Hepatocyte (in vitro differentiated cells): ENCODE results near the gene CALD1. TPM values are rescaled to one million over a fixed set of nuclear protein-coding genes. Genes with fewer than 3 reads are reported as not detected.
A peak's percentile ranks its signal among the peaks of the same experiment; 100 is the strongest.

Source experiments
- DNase-seq: peaks from one replicate; pipeline ENCODE4 v3.0.0-alpha.2; 2016; ENCODE audit warnings: low spot score
- H2AFZ ChIP-seq: fragments of 200-600 bp; sonication (generic); 2 replicates; pipeline ENCODE4 v1.6.0; 2016; ENCODE audit warnings: antibody characterized with exemption, mild to moderate bottlenecking
- H3K27ac ChIP-seq: fragments of 200-600 bp; sonication (generic); 2 replicates; pipeline ENCODE4 v1.5.1; 2016; ENCODE audit warnings: mild to moderate bottlenecking
- H3K27me3 ChIP-seq: fragments of 200-600 bp; sonication (generic); 2 replicates; pipeline ENCODE4 v1.6.1; 2016
- H3K36me3 ChIP-seq: fragments of 200-600 bp; sonication (generic); replicated peaks from 2 replicates; pipeline ENCODE4 v1.5.1; 2016; ENCODE audit warnings: low read depth; ENCODE audit not compliant: insufficient read depth
- H3K4me1 ChIP-seq: fragments of 200-600 bp; sonication (generic); 2 replicates; pipeline ENCODE4 v1.5.1; 2016; ENCODE audit warnings: mild to moderate bottlenecking, moderate library complexity; ENCODE audit not compliant: insufficient read depth
- H3K4me2 ChIP-seq: fragments of 200-600 bp; sonication (generic); 2 replicates; pipeline ENCODE4 v1.6.0; 2016
- H3K4me3 ChIP-seq: fragments of 200-600 bp; sonication (generic); 2 replicates; pipeline ENCODE4 v1.5.1; 2016; ENCODE audit warnings: mild to moderate bottlenecking
- H3K79me2 ChIP-seq: fragments of 200-600 bp; sonication (generic); 2 replicates; pipeline ENCODE4 v1.6.0; 2017; ENCODE audit warnings: mild to moderate bottlenecking
- H3K9me2 ChIP-seq: fragments of 200-600 bp; sonication (generic); replicated peaks from 2 replicates; pipeline ENCODE4 v1.6.0; 2017; ENCODE audit warnings: mild to moderate bottlenecking; ENCODE audit not compliant: insufficient read depth
- H3K9me3 ChIP-seq: fragments of 200-600 bp; sonication (generic); 2 replicates; pipeline ENCODE4 v1.5.1; 2016; ENCODE audit warnings: low read depth, mild to moderate bottlenecking
- H4K20me1 ChIP-seq: fragments of 200-600 bp; sonication (generic); 2 replicates; pipeline ENCODE4 v1.6.0; 2016; ENCODE audit warnings: mild to moderate bottlenecking; ENCODE audit not compliant: insufficient read depth, poor library complexity, severe bottlenecking
- EZH2 ChIP-seq: fragments of 200-600 bp; sonication (generic); IDR thresholded peaks from 2 replicates; pipeline ENCODE4 v1.6.1; 2016; ENCODE audit warnings: antibody characterized with exemption, mild to moderate bottlenecking, borderline replicate concordance
- EZH2phosphoT487 ChIP-seq: fragments of 200-600 bp; sonication (generic); IDR thresholded peaks from one replicate; pipeline ENCODE4 v1.6.1; 2018; ENCODE audit warnings: antibody characterized with exemption, mild to moderate bottlenecking, low read depth, moderate library complexity; ENCODE audit not compliant: unreplicated experiment, severe bottlenecking
- WGBS: methylation state at CpG from one replicate; pipeline ENCODE4 v1.1.6; 2016; ENCODE audit warnings: low lambda C conversion rate; ENCODE audit errors: missing lambda C conversion rate; 5-methylcytosine and 5-hydroxymethylcytosine counted together
- polyA plus RNA-seq: library from polyadenylated mRNA; unstranded; fragments of >200 nt; fragmentation: Nextera tagmentation; extraction: Ambion mirVana; gene quantifications from 2 replicates; pipeline ENCODE4 v1.2.1, GENCODE V29; 2016
- total RNA-seq: library from RNA; depleted of rRNA; stranded (reverse); fragments of >200 nt; gene quantifications from 2 replicates; pipeline ENCODE4 v1.2.3, GENCODE V29; 2014
- TF ChIP-seq, protein P1 (sequence below): fragments of 200-600 bp; sonication (generic); IDR thresholded peaks from 2 replicates; pipeline ENCODE4 v1.5.1; 2016; ENCODE audit warnings: antibody characterized with exemption, mild to moderate bottlenecking; ENCODE audit not compliant: poor library complexity

CALD1 gene
- total and polyA plus RNA-seq, 2 experiments from 2014 or later = 207 to 333 TPM

DNA sequence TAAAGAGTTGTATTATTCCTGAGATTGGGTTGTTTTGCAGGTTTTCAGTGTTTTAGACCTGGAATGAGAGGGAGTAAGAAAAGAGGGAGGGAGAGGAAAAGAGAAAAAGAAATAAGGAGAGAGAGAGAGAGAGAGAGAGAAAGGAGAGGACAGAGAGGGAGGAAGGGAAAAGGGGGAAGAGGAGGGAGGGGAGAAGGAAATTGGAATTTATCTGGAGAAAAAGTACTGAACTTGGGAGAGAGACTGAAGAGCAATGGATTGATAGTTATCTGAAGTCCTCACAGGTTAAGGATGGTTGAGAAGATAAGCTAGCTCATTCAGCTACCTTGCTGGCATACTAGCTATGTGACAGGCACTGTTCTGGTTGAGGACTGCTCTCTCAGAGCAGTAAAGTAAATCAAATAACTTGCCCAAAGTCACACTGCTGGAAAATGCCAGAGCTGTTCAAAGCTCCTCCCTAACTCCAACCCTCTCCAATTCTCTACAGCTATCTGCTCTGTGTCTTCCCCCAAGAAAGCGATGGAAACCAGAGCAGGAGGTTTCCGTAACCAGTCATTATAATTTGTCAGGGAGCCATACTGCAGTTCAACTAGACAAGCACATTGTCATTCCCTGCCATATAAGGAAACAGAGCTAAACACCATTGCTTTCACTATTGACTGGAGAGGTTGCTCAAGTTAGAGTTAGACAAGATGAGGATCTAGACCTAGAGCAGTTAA is 10.7 kb downstream of the CALD1 start:
- Histone ChIP-seq H4K20me1 (no peaks in the 10 kb centered on the region), H3K36me3 (no peaks in the 10 kb centered on the region), H3K27ac (peak overlapping the region; percentile 82), H2AFZ (no peak overlapping the region), H3K4me2 (peak overlapping the region; percentile 23), H3K9me2 (no peaks in the 10 kb centered on the region), H3K4me3 (no peak overlapping the region), H3K79me2 (peaks cover 81% of the 10 kb centered on the region), H3K9me3 (no peaks in the 10 kb centered on the region), H3K27me3 (no peaks in the 10 kb centered on the region), H3K4me1 (no peaks in the 10 kb centered on the region)
- 57% methylated on average over 2 of the region's 2 CpGs for WGBS
- TF ChIP-seq EZH2phosphoT487 (no peak), EZH2 (no peak)
- TF ChIP-seq, protein P1, sequence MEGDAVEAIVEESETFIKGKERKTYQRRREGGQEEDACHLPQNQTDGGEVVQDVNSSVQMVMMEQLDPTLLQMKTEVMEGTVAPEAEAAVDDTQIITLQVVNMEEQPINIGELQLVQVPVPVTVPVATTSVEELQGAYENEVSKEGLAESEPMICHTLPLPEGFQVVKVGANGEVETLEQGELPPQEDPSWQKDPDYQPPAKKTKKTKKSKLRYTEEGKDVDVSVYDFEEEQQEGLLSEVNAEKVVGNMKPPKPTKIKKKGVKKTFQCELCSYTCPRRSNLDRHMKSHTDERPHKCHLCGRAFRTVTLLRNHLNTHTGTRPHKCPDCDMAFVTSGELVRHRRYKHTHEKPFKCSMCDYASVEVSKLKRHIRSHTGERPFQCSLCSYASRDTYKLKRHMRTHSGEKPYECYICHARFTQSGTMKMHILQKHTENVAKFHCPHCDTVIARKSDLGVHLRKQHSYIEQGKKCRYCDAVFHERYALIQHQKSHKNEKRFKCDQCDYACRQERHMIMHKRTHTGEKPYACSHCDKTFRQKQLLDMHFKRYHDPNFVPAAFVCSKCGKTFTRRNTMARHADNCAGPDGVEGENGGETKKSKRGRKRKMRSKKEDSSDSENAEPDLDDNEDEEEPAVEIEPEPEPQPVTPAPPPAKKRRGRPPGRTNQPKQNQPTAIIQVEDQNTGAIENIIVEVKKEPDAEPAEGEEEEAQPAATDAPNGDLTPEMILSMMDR = no peak
- peak; percentile 41 for DNase-seq

DNA sequence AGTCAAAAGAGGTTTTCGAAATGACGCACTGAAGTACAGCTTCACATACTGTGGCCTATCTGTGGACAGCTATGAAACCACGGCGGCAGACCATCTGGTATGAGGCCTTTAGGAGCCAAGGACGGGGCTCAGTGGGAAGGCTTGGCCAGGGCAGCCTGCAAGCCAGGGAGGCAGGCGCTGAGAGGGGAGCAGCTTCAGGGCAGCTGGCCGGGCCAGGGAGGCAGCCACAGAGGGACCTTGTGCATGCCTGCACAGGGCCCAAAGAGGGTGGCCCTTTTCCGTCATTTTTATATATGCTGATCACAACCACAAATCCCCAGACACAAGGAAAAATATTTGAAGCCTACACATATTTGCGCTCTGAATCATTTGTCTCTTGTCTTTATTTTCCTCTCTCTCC is 13.5 kb downstream of the CALD1 start:
- DNase-seq = no peak
- no peaks in the 10 kb centered on the region for H4K20me1 ChIP-seq
- no peaks in the 10 kb centered on the region for H3K27me3 ChIP-seq
- H3K4me1 ChIP-seq = no peaks in the 10 kb centered on the region
- H2AFZ ChIP-seq = no peak overlapping the region
- no peak overlapping the region for H3K4me3 ChIP-seq
- no peak overlapping the region for H3K4me2 ChIP-seq
- H3K27ac ChIP-seq = no peak overlapping the region
- 96% methylated on average over 9 of the region's 9 CpGs for WGBS
- peaks cover 79% of the 10 kb centered on the region for H3K79me2 ChIP-seq
- TF ChIP-seq, protein P1 = no peak
- TF ChIP-seq EZH2 (no peak), EZH2phosphoT487 (no peak)
- no peaks in the 10 kb centered on the region for H3K9me2 ChIP-seq
- no peaks in the 10 kb centered on the region for H3K9me3 ChIP-seq
- no peaks in the 10 kb centered on the region for H3K36me3 ChIP-seq

DNA sequence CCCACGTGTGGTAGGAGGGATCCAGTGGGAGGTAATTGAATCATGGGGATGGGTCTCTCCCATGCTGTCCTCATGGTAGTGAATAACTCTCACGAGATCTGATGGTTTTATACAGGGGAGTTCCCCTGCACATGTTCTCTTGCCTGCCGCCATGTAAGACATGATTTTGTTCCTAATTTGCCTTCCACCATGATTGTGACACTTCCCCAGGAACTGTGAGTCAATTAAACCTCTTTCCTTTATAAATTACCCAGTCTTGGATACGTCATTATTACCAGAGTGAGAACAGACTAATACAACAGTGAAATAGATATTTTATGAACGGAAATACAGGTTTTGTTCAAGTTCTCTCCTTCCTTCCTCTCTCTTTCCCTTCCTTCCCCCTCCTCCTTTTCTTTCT is 15.8 kb downstream of the CALD1 start:
- no peaks in the 10 kb centered on the region for H3K9me3 ChIP-seq
- no peak for DNase-seq
- 96% methylated on average over 5 of the region's 5 CpGs for WGBS
- H3K27me3 ChIP-seq = no peaks in the 10 kb centered on the region
- no peaks in the 10 kb centered on the region for H4K20me1 ChIP-seq
- H2AFZ ChIP-seq = no peak overlapping the region
- no peak overlapping the region for H3K4me2 ChIP-seq
- peaks cover 76% of the 10 kb centered on the region for H3K79me2 ChIP-seq
- H3K36me3 ChIP-seq = no peaks in the 10 kb centered on the region
- TF ChIP-seq EZH2phosphoT487 = no peak
- TF ChIP-seq EZH2 = no peak
- TF ChIP-seq, protein P1 = no peak
- H3K9me2 ChIP-seq = no peaks in the 10 kb centered on the region
- no peak overlapping the region for H3K27ac ChIP-seq
- peaks cover 9% of the 10 kb centered on the region for H3K4me1 ChIP-seq
- H3K4me3 ChIP-seq = no peak overlapping the region
